ENCODE results near the gene HM13. TPM values are rescaled to one million over a fixed set of nuclear protein-coding genes. Genes with fewer than 3 reads are reported as not detected.
"Not testable (repeated sequence)": the region's sequence is repeated elsewhere in the genome, so short reads cannot be mapped to it uniquely, and the experiment has no call there.

HM13 gene
- total and polyA plus RNA-seq, 3 experiments from 2014 or later: 153 to 167 (median 166) TPM

- H3K27ac Mint-ChIP-seq: peak overlapping the region in 4 of 8 donors; percentile 29 to 83 (median 68)
- H3K27me3 ChIP-seq (ENCODE audit: insufficient read depth, low read length, poor library complexity, severe bottlenecking): no peaks in the 10 kb centered on the region
- H3K36me3 Mint-ChIP-seq: peaks cover 0 to 2% (median 0%) of the 10 kb centered on the region in 3 donors
- peaks cover 19 to 25% (median 22%) of the 10 kb centered on the region in 3 donors for H3K4me1 Mint-ChIP-seq
- no peaks in the 10 kb centered on the region for H3K36me3 ChIP-seq (ENCODE audit: insufficient read depth, low read length)
- no peaks in the 10 kb centered on the region for H3K9me3 ChIP-seq (ENCODE audit: low read length)
- POLR2A ChIA-PET: interaction anchor here (1.1 kb wide), 1 partner anchor 27 kb away, joined by 3 read pairs; no protein-coding TSS in a partner anchor
- no peak overlapping the region for H3K27ac ChIP-seq (ENCODE audit: low read depth, low read length)
- no peaks in the 10 kb centered on the region for H3K27me3 Mint-ChIP-seq
- H3K4me3 ChIP-seq (ENCODE audit: low read length): no peak overlapping the region
- no peaks in the 10 kb centered on the region for H3K9me3 Mint-ChIP-seq
- peaks cover 13% of the 10 kb centered on the region for H3K4me1 ChIP-seq (ENCODE audit: insufficient read depth, low read length)
- CTCF ChIA-PET: interaction anchor here (1.1 to 30.9 kb wide), 5 partner anchors 8 to 29 kb away, joined by 3 to 887 read pairs (median 6); partner anchors contain the start of gene ID1
- no peak for DNase-seq
- peak overlapping the region in 5 of 7 donors; percentile 44 to 72 (median 58) for H3K4me3 Mint-ChIP-seq
Measured at GRCh38 chr20:31577194-31577593, 63.0 kb downstream of the HM13 start.

DNA sequence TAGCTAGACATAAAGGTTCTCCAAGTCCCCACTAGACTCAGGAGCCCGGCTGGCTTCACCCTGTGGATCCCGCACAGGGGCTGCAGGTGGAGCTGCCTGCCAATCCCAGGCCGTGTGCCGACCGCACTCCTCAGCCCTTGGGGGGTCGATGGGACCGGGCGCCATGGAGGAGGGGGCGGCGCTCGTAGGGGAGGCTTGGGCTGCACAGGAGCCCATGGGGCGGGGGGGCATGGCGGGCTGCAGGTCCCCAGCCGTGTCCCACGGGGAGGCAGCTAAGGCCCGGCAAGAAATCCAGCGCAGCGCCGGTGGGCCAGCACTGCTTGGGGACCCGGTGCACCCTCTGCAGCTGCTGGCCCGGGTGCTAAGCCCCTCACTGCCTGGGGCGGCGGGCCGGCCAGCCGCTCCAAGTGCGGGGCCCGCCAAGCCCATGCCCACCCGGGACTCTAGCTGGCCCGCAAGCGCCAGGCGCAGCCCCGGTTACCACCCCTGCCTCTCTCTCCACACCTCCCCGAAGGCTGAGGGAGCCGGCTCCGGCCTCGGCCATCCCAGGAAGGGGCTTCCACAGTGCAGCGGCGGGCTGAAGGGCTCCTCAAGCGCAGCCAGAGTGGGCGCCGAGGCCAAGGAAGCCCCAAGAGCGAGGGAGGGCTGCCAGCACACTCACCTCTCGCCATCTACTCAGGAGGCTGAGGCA, 64.4 kb downstream of the HM13 start:
- Mint-ChIP-seq H3K27ac (peak overlapping the region in 1 of 8 donors; percentile 74), H3K9me3 (no peaks in the 10 kb centered on the region), H3K4me3 (no peak overlapping the region), H3K36me3 (peaks cover 0 to 2% (median 0%) of the 10 kb centered on the region in 3 donors), H3K27me3 (no peaks in the 10 kb centered on the region), H3K4me1 (peaks cover 13 to 15% (median 14%) of the 10 kb centered on the region in 3 donors)
- ChIA-PET CTCF (interaction anchor here (1.3 to 30.9 kb wide), 5 partner anchors 9 to 27 kb away, joined by 3 to 887 read pairs (median 6); partner anchors contain the start of gene ID1), POLR2A (interaction anchor here (0.7 kb wide), 1 partner anchor 18 kb away, joined by 4 read pairs; no protein-coding TSS in a partner anchor)
- no peaks in the 10 kb centered on the region for H3K9me3 ChIP-seq (ENCODE audit: low read length)
- H3K27me3 ChIP-seq (ENCODE audit: insufficient read depth, low read length, poor library complexity, severe bottlenecking): no peaks in the 10 kb centered on the region
- no peaks in the 10 kb centered on the region for H3K36me3 ChIP-seq (ENCODE audit: insufficient read depth, low read length)
- H3K4me3 ChIP-seq (ENCODE audit: low read length): no peak overlapping the region
- H3K27ac ChIP-seq (ENCODE audit: low read depth, low read length): no peak overlapping the region
- peaks cover 6% of the 10 kb centered on the region for H3K4me1 ChIP-seq (ENCODE audit: insufficient read depth, low read length)
- no peak for DNase-seq

- H3K4me3 Mint-ChIP-seq: no peak overlapping the region
- Histone ChIP-seq H3K27me3 (ENCODE audit: insufficient read depth, low read length, poor library complexity, severe bottlenecking) (no peaks in the 10 kb centered on the region), H3K4me1 (ENCODE audit: insufficient read depth, low read length) (no peaks in the 10 kb centered on the region), H3K36me3 (ENCODE audit: insufficient read depth, low read length) (no peaks in the 10 kb centered on the region), H3K9me3 (ENCODE audit: low read length) (no peaks in the 10 kb centered on the region), H3K27ac (ENCODE audit: low read depth, low read length) (no peak overlapping the region), H3K4me3 (ENCODE audit: low read length) (no peak overlapping the region)
- H3K9me3 Mint-ChIP-seq: no peaks in the 10 kb centered on the region
- no peaks in the 10 kb centered on the region for H3K27me3 Mint-ChIP-seq
- no peak for DNase-seq
- ChIA-PET CTCF (interaction anchor here (30.9 kb wide), 1 partner anchor 27 kb away, joined by 887 read pairs; the partner anchor contains the start of gene ID1), POLR2A (no interaction called here)
- no peak overlapping the region for H3K27ac Mint-ChIP-seq
- peaks cover 0 to 2% (median 0%) of the 10 kb centered on the region in 3 donors for H3K36me3 Mint-ChIP-seq
- H3K4me1 Mint-ChIP-seq: peaks cover 7 to 10% (median 9%) of the 10 kb centered on the region in 3 donors
Measured at GRCh38 chr20:31579245-31579644, 65.0 kb downstream of the HM13 start.

GRCh38 chr20:31579941-31580651, 65.9 kb downstream of the HM13 start:
- CTCF ChIA-PET: interaction anchor here (0.8 to 30.9 kb wide), 3 partner anchors 8 to 26 kb away, joined by 3 to 887 read pairs (median 3); partner anchors contain the start of gene ID1
- H3K27me3 ChIP-seq (ENCODE audit: insufficient read depth, low read length, poor library complexity, severe bottlenecking); POLR2A ChIA-PET; H3K36me3 ChIP-seq (ENCODE audit: insufficient read depth, low read length); H3K27ac ChIP-seq (ENCODE audit: low read depth, low read length); H3K27ac Mint-ChIP-seq; H3K27me3 Mint-ChIP-seq; H3K9me3 Mint-ChIP-seq; H3K4me3 ChIP-seq (ENCODE audit: low read length); H3K4me1 Mint-ChIP-seq; H3K4me1 ChIP-seq (ENCODE audit: insufficient read depth, low read length); DNase-seq; H3K9me3 ChIP-seq (ENCODE audit: low read length); H3K36me3 Mint-ChIP-seq: not testable (repeated sequence)
- H3K4me3 Mint-ChIP-seq: peak overlapping the region in 1 of 7 donors; percentile 68

DNA sequence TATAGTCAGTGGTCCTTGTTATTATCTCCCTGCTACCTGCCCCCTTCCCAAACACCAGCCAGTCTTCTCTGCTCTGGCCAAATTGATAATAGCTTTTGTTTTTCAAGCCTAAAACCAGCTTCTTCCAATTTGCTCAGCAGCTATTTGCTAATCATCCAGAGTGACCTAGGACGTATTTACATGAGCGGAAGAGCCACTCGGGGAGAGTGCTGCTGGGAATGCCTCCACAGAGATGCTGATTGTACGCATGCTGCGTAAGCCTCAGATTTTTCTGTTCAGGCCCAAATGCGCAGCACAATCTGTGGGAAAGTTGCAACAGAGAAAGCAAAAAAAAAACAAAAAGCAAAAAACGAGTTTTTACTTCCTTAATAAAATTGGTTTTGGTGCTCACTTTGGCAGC, 66.5 kb downstream of the HM13 start:
- no peaks in the 10 kb centered on the region for H3K9me3 ChIP-seq (ENCODE audit: low read length)
- H3K27me3 ChIP-seq (ENCODE audit: insufficient read depth, low read length, poor library complexity, severe bottlenecking): no peaks in the 10 kb centered on the region
- Mint-ChIP-seq H3K27me3 (peaks cover 2 to 5% of the 10 kb centered on the region in 2 donors), H3K27ac (no peak overlapping the region), H3K9me3 (no peaks in the 10 kb centered on the region), H3K4me1 (peaks cover 7 to 10% (median 9%) of the 10 kb centered on the region in 3 donors), H3K4me3 (peak overlapping the region in 1 of 7 donors; percentile 68), H3K36me3 (peaks cover 0 to 2% (median 0%) of the 10 kb centered on the region in 3 donors)
- no peaks in the 10 kb centered on the region for H3K4me1 ChIP-seq (ENCODE audit: insufficient read depth, low read length)
- H3K27ac ChIP-seq (ENCODE audit: low read depth, low read length): no peak overlapping the region
- ChIA-PET POLR2A (no interaction called here), CTCF (interaction anchor here (0.8 to 30.9 kb wide), 3 partner anchors 9 to 25 kb away, joined by 3 to 887 read pairs (median 3); partner anchors contain the start of gene ID1)
- no peak for DNase-seq
- H3K4me3 ChIP-seq (ENCODE audit: low read length): no peak overlapping the region
- no peaks in the 10 kb centered on the region for H3K36me3 ChIP-seq (ENCODE audit: insufficient read depth, low read length)

- Histone ChIP-seq H3K27me3 (ENCODE audit: insufficient read depth, low read length, poor library complexity, severe bottlenecking) (no peaks in the 10 kb centered on the region), H3K36me3 (ENCODE audit: insufficient read depth, low read length) (no peaks in the 10 kb centered on the region), H3K4me1 (ENCODE audit: insufficient read depth, low read length) (no peaks in the 10 kb centered on the region), H3K27ac (ENCODE audit: low read depth, low read length) (no peak overlapping the region), H3K9me3 (ENCODE audit: low read length) (no peaks in the 10 kb centered on the region), H3K4me3 (ENCODE audit: low read length) (no peak overlapping the region)
- H3K4me1 Mint-ChIP-seq: peaks cover 7 to 10% (median 9%) of the 10 kb centered on the region in 3 donors
- no peaks in the 10 kb centered on the region for H3K9me3 Mint-ChIP-seq
- peaks cover 2 to 8% of the 10 kb centered on the region in 2 donors for H3K27me3 Mint-ChIP-seq
- DNase-seq: no peak
- H3K4me3 Mint-ChIP-seq: no peak overlapping the region
- peaks cover 0 to 2% (median 0%) of the 10 kb centered on the region in 3 donors for H3K36me3 Mint-ChIP-seq
- ChIA-PET CTCF (no interaction called here), POLR2A (no interaction called here)
- no peak overlapping the region for H3K27ac Mint-ChIP-seq
Measured at GRCh38 chr20:31581391-31581790, 67.1 kb downstream of the HM13 start.

DNA sequence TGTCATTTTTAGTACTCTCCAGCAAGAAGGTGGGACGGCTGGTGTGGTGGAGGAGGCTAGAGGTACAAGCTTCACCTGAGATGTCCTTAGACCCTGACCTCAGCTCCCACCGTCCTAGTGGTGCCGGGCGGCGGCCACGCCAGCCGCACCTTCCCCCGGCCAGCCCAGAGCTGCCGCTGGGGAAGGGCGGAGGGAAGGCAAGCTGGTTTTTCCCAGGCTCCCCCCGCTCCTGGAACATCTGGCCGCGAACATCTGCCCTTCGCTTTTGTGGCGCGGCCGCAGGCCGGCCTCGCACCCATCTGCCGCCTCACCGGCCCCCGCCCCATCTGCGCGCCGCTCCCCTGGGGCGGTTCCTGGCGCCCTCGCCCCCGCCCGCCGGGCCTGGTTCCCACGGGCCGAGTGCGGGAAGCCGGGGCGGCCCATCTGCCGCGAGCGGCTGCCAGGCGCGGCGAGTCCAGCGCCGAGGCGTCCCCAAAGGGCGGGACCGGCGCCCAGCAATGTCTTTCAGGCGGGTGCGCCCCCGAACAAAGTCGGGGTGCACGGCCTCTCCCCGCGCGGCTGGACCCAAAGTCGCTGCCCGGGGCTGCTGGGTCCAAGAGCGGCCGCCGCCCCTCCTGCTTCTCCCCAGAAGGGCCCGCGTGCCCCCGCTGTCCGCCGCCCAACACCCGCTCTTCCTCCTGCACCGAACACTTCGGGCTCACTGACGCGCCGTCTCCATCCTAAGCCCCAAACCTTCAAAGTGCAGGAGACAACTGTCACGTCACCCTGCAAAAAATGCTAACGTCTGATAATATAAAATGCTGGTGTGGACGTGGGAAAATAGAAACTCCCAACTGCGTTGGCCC, 73.5 kb downstream of the HM13 start:
- DNase-seq: no peak
- H3K36me3 ChIP-seq (ENCODE audit: insufficient read depth, low read length): no peaks in the 10 kb centered on the region
- H3K9me3 Mint-ChIP-seq: no peaks in the 10 kb centered on the region
- POLR2A ChIA-PET: no interaction called here
- peak overlapping the region; percentile 44 to 86 (median 77) for H3K4me3 Mint-ChIP-seq
- H3K36me3 Mint-ChIP-seq: no peaks in the 10 kb centered on the region
- H3K4me1 Mint-ChIP-seq: peaks cover 6 to 7% (median 7%) of the 10 kb centered on the region in 3 donors
- no peaks in the 10 kb centered on the region for H3K9me3 ChIP-seq (ENCODE audit: low read length)
- no peak overlapping the region for H3K27ac ChIP-seq (ENCODE audit: low read depth, low read length)
- H3K4me3 ChIP-seq (ENCODE audit: low read length): no peak overlapping the region
- peaks cover 10% of the 10 kb centered on the region for H3K27me3 ChIP-seq (ENCODE audit: insufficient read depth, low read length, poor library complexity, severe bottlenecking)
- H3K27me3 Mint-ChIP-seq: peaks cover 21 to 29% of the 10 kb centered on the region in 2 donors
- peak overlapping the region in 1 of 8 donors; percentile 39 for H3K27ac Mint-ChIP-seq
- H3K4me1 ChIP-seq (ENCODE audit: insufficient read depth, low read length): peaks cover 4% of the 10 kb centered on the region
- CTCF ChIA-PET: interaction anchor here (1.0 to 1.7 kb wide), 6 partner anchors 15 to 28 kb away, joined by 3 to 8 read pairs (median 4); no protein-coding TSS in a partner anchor
